A673 (cell line): Measurements from ENCODE around the gene SLCO3A1.

Experiments used
- EZH2 ChIP-seq: fragments of 200-600 bp; sonication (generic); IDR thresholded peaks from 2 replicates; pipeline ENCODE4 v1.6.1; 2017; ENCODE audit warnings: borderline replicate concordance, low read depth, mild to moderate bottlenecking, mixed read lengths, antibody characterized with exemption, low read length; ENCODE audit not compliant: poor library complexity, severe bottlenecking
- TF ChIP-seq, protein P1 (sequence below): fragments of 300-800, 200-600 bp; sonication (generic); conservative IDR thresholded peaks from 2 replicates; pipeline ENCODE4 v1.5.1; 2017; ENCODE audit warnings: low read depth, mild to moderate bottlenecking, antibody characterized with exemption, low read length, moderate library complexity, mixed read lengths

DNA sequence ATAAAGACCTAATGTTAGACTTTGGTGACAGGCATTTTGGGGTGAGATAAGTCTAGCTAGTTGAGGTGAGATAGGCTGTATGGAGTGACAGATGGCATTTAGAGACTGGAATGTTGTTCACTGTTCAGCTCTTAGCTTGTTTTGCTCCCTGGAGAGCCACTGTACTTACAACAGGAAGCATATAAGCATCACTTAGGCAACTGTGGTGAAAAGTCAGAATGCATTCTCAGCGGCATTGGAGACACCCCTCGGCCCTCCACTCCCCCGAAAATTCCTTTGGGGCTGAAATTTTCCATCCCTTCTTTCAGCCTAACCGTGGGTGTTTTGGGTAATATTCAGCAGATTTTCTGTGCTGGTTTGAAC lies 73.4 kb downstream of the SLCO3A1 start:
- TF ChIP-seq, protein P1, sequence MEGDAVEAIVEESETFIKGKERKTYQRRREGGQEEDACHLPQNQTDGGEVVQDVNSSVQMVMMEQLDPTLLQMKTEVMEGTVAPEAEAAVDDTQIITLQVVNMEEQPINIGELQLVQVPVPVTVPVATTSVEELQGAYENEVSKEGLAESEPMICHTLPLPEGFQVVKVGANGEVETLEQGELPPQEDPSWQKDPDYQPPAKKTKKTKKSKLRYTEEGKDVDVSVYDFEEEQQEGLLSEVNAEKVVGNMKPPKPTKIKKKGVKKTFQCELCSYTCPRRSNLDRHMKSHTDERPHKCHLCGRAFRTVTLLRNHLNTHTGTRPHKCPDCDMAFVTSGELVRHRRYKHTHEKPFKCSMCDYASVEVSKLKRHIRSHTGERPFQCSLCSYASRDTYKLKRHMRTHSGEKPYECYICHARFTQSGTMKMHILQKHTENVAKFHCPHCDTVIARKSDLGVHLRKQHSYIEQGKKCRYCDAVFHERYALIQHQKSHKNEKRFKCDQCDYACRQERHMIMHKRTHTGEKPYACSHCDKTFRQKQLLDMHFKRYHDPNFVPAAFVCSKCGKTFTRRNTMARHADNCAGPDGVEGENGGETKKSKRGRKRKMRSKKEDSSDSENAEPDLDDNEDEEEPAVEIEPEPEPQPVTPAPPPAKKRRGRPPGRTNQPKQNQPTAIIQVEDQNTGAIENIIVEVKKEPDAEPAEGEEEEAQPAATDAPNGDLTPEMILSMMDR = no peak
- no peak for TF ChIP-seq EZH2
